Colon (tissue), 2 donors: ENCODE measurements around the gene C3orf85.
"Not testable (repeated sequence)": the region's sequence is repeated elsewhere in the genome, so short reads cannot be mapped to it uniquely, and the experiment has no call there.

Experiments
- FAIRE-seq: peaks from 2 replicates; lab custom pipeline; 2012; peaks lifted over from hg19 to GRCh38; lab: Jason Lieb, UNC
- donor health status: control.
- donor health status: control.

C3orf85 gene, protein sequence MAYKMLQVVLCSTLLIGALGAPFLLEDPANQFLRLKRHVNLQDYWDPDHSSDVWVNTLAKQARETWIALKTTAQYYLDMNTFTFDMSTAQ

DNA sequence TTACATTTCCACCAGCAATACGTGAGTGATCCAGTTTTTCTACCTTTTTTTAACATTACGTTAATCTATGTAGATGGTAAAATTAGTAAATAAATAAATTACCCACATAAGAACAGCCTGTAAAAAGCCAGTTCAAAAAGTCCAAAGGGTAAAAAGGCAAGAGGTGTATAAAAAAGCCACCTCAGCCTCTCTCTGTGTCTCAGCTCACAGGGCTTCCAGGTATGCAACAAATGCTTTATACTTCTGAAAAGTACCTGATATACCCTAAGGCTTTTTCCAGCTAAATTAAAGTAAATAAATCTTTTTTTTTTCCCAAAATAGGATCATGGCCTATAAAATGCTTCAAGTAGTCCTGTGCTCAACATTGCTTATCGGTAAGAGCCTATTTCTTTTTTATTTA is at the start of gene C3orf85:
Gene C3orf85, plus strand, starts transcription at position 197 of the 400 bp plus-strand sequence. Its CDS starts 129 bp downstream, at position 326.
- FAIRE-seq = peak; percentile 57

DNA sequence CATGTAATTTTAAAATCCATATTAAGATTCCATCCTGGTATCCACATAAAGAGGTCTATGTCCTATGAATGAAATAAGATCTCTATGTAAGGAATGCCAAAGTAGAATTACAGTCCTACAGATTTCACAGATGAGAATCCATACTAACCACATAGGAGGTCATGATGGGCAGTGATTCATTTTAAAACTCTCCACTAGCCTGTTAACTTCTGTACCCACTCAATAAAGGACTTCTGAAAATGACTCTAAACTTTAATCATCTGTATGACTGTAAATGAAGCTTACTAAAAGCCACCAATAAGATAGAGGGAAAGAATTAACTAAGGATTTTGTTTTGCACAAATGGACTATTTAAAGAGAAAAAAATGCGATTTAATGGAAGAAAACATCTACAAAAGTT is 47.3 kb upstream of the C3orf85 start:
- FAIRE-seq = no peak

DNA sequence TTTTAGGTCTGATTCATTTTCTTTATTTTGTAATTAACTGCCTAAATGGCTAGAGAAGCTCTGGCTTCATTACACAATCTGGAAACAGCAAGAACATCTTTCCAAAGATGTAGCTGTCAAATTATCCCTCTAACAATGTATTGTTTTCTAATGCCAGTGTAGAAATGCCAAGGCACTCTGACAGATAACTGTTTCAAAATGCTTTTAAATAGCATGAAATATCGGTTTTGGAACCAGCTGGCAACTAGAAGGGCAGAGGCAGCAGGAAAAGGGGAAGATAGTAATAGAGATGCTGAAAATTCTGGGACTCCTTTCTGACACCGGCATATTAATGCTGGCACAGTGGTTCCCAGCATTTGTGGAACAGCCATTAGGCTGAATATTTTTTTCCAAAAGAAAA is 44.7 kb upstream of the C3orf85 start:
- no peak for FAIRE-seq

DNA sequence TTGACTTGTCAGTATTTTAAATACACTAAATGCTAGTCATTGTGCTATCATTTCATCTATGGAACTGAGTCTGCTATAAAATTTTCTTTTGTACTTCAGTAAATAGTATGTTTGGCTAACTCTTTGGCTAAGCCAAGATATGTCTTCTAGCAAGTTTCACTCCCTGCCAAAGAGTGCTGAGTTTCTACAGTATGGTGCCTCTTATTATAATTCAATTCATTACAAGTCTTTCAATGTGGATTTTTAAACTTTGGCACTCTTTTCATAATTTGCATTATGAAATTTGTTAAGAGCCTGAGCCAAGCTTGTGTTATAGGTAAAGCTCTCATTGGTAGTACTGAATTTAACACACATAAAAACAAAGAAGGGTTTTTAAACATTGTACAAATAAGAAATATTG is 43.0 kb upstream of the C3orf85 start:
- FAIRE-seq = no peak

DNA sequence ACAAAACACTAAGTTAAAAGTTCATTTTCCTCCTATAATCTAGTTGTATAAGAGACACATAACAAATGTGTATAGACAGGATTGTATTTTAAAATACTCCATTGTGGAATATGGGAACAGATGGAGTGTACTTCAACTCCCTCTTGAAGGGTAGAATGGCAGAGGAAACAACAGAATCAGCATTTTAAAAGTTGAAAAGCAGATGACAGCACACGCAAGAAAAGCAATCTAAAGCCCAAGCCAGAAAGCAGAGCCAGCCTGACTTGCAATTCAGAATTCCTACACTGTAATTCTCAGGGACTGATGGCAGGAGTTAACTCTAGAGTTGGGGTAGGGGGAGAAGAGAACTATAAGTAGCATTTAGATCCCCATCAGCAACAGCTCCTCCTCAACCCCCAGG is 41.4 kb upstream of the C3orf85 start:
- no peak for FAIRE-seq

DNA sequence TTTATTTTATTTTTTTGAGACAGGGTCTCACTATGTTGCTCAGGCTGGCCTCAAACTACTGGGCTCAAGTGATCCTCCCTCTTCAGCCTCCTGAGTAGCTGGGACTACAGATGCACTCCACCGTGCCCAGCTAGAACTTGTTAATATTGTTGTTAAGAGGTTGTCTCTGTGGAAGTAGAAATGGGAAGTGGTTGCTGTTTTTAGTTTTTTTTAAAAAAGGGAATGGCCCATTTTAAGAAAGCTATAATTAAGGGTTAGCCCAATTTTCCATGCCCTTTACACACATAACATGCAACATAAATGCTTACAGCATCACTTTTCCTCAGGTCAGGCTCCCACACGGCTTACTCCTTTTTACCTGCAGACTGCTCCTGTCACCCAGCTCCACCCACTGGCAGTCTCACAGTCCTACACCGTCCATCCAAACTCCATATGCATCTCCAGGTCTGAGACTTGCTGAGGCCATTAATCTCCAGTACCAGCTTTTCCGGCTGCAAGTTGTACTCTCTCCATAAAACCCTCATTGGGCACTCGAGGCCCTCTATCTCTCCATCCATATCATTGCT is 38.4 kb upstream of the C3orf85 start:
- no peak for FAIRE-seq

DNA sequence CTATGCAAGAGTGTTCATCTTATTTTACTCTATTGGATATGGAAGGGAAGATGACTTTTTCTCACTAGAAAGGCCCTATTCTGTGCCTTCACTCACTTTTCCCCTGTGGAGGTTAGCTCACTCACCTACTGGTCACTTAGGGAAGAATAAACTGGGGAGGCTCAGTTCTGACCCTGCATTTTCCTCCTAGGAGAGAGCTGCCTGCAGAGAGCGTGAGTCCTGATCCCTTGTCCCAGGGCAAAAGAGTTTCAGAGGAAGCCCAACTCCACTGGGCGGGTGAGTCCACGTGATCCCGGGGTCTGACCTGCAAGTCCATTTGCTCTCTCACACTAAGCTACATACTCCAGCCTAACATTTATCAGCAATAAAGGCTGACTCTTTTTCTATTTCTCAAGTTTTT is 26.9 kb upstream of the C3orf85 start:
- no peak for FAIRE-seq

DNA sequence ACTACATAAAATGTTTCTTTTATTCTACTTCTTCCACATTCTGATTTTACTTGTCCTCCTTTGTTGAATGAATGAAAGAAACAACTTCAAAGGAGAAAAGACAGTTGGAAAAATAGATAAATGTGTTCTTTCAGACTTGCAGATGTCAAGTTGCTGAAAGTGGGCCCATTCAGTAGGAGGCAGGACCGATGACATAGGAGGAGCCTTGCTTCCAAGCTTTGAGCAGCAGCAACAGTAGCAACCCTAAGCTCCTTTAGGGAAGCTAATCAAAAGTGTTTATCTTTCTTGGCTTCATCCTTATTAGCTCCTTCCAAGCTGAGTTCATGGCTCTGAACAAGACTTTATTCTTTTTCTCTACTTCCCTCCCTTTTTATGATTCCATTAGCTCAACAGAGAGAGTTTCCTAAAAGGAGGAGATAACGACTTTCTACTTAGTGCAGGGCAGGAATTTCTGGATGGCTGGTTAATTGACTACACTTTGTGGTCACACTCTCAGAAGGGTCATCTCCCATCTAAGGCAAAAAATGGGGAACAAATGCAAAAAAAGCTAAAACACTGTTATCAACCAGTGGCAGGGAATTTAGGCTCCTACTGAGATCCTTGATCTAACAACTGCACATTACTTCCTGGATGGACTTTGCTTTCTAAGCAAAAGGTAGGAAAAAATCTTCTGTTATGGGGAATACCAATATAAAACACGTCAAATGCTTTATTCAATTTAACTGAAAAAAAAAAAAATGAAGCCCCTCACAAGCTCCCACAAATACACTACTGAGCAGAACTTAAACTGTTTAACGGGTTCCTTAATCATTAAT is 23.4 kb upstream of the C3orf85 start:
- FAIRE-seq = no peak

DNA sequence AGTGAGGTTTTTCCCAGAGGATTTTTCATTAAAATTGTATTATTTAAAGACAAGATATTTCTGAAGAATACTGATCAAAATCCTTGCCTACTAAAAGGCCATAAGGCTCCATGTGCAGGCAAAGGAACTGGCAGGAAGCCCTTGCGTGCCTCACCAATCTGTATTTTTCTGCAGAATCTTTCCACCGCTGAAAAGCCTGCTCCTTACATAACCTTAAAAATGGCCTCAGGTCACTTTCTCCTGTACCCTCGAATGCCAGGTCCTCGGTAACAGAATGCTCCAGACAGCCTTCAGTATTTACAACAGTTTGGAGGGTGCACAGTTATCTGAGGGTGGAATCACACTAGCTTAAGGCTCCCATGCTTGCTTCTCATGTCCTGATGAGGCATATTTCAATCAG is 21.8 kb upstream of the C3orf85 start:
- no peak for FAIRE-seq

DNA sequence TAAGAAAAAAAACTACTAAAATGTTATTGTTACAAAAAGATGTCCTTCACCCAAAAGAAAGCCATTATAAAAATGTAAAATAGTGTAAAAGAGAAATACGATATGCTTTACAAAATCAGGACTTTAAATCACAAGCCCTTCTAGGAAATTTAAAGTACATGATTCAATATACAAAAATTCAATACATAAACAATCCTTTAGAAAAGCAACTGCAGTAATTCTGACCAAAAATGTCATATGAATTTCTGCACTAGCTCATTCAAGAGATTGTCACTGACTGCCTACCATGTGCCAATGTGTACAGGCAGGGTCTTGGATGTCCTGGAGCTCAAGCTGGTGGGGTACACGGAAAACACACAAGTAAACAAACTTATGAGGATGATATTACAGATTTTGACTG is 21.1 kb upstream of the C3orf85 start:
- FAIRE-seq = no peak

DNA sequence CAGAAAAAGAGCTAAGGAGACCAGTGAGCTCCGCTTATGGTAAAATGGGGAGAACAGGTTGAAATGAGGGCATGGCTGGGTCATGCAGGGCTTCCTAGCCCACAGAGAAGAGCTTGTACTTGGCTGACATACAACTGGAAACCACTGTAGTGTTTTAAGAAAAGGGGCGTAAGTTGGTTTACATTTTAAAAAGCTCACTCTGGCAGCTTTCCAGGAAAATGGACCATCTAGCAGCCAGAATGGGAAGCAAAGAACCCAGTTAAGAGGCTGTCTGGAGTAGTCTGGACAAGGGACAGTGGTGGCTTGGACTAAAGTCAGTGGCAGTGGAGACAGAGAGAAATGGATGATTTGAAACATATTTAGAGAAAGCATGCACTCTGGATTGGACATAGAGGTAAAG is 20.5 kb upstream of the C3orf85 start:
- FAIRE-seq = no peak

DNA sequence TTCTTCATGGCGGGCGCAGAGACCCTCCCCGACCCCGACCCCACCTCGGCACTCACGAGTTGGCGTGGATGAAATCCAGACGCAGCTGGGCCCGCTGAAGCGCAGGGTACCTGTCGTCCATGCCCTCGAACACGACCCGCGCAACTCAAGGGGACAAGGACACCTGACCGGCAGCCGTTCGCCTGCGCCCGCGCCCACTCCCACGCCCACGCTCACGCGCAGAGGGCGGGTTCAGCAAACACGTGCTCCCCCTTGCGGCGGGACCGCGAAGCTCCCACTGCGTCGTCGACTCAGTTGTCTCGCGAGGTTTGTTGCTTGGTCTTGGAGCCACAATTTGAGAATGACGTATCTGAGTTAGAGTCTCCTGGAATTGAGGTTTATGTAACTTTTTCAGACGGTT is 18.6 kb upstream of the C3orf85 start, which contains the start of gene MORC1:
Gene MORC1, minus strand, starts transcription at position 196 of the 400 bp plus-strand sequence. Its CDS starts 75 bp downstream, at position 121.
- FAIRE-seq = no peak

DNA sequence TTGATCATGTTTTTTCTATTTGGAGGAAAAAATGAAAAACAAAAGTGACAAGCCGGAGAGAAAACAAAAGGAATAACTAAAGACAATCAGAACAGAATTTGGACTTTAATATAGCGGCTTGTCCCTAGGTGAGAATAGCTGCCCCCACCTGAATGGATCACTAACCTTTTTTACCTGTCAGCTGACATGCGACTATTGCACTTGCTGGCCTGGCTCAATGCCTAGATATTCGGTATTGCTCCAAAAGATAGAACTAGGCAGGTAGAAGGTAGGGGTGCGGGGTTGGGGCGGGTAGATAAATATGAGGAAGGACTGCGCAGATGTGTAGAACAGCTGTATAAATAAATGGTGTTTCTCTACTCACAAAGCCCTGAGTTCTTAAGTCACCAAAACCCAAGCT is 17.9 kb upstream of the C3orf85 start:
- no peak for FAIRE-seq

DNA sequence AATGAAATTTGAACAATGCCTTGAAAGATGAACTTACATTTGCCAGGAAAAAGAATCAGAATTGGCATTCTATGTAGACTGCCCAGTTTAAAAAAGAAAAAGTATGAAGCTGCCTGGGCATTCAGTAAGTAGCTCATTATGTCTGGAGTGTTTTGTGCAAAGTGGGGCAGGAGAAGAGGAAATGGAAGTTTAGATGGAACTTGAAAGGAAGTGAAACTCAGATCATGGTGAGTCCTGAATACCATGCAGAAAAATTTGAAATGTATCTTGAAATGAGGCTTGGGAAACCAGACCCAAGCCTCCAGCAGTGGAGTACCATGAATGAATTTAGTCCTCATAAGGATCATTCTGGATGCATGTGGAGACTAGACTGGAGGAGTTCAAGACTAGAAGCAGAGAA is 13.8 kb upstream of the C3orf85 start:
- no peak for FAIRE-seq

DNA sequence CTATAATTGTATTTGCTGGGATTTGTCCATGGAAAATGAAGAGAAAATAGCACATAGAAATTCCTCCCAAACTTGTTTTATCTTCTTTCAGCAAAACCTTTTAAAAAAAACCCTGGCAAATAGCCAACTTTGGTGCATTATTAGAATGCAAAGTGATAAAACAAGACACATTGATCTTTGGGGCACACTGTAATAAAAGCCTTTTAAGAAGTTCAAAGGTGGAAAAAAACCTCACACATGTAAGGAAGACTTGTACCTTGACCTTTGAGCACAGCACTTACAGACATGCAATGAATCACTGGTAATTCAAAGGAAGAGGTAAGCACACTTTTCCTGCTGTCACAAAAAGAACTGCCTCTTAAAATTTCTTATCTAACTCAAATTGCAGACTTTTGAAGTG is 10.6 kb upstream of the C3orf85 start:
- no peak for FAIRE-seq

DNA sequence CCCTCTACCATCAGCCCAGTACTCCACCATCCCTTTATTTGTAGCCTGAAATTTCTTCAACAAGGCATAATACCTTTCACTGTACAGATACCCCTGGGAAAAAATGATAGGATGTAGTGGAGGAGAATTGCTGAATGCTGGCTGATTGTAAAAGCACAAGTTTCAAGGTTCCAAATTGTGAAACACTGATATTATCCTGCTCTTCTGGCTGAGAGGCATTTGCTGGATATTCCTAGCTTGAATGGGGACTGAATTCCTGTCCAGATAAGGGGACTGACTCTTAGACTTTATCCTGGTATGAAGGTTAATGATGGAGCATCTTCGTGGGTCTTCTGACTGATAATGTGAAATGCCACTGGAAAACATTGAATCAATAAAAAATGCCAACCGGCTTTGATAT is 9.0 kb upstream of the C3orf85 start:
- no peak for FAIRE-seq

DNA sequence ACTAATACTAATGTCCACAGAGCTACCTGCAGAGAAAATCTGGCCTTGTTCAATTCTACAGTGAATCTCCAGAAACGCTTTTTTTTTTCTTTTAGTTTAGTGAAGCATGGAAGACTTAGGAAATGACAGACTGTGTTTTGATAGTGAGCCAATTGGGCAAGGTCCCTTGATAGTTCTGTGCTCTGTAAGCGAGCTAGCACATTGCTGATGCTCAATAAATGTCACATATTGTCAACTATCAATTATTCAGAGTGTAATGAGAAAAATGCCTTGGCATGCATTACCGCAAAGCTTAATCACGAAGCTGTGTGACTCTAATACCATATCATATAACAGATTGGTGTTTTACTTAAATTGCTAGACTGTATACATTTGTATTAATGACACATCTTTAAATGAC is 5.2 kb upstream of the C3orf85 start:
- FAIRE-seq = no peak

DNA sequence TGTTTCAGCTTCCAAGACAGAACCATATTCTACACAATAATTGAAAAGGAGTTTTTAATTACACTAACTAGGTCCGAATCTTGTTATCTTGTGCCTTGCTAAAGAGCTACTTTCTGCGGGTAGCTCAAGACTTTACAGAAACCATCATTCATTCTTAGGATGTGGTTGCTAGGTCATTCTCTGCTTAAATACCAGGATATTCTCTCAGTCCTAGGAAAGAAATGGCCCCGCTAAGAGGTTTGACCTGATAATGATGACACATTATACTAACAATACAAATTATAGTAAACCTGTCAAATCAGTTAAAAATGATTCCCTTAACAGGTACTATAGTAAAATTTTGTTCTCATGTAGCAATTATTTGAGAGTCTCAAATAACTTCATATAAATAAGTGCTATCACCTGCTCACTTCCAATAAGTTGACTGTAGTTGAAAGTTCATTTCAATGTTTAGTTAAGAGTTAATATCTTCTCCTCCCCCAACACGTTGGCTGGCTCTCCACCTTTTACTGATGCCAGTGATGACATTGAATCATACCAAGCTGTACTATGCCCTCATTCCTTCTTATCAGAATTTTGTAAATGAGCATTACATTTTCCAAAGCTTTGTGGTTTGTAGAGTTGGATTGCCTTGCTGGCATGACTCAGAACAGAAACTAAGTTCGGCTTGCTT is 3.6 kb upstream of the C3orf85 start:
- peak; percentile 31 for FAIRE-seq

DNA sequence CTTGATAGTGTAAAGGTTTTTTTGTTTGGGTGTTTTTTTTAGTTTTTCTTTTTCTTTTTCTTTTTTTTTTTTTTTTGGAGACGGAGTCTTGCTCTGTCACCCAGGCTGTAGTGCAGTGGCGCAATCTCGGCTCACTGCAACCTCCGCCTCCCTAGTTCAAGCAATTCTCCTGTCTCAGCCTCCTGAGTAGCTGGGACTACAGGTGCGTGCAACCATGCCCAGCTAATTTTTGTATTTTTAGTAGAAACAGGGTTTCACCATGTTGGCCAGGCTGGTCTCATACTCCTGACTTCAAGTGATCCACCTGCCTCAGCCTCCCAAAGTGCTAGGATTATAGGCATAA is 3.1 kb upstream of the C3orf85 start:
- FAIRE-seq = not testable (repeated sequence)

DNA sequence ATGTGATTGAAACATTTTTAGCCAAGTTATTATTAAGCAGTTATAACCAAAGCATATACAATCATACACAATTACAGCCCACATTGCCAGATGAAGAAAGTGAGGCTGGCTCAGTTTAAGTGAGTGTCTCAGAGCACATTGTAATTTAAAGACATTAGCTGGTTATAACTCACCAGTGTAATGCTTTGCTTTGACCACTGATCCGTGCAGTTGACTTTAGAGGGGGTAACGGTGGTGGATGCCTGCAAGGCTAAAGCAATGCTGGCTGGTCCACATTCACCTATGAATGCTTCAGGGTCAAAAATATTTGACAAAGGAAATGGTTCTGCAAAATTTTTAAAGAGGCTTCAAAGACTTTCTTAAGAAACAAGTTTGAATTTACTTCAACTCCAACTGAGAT is 1.2 kb downstream of the C3orf85 start:
- no peak for FAIRE-seq

DNA sequence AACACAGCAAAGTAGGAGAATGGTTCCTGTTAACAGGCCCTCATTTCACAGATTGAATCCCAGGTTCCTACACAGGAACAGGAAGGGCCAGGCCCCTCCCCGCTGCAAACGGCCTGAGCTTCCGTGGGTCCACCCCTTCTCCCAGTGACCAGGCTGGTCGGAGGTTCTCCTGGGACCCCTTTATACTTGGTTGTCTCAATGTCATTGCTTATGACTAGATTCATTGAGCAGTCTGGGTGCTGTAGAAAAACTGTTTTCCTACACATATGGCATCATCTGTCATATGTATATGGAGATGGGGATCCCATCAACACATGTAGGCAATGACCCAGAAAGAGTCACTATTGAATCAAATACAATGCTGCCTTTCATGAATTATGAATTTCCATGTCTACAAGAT is 3.8 kb downstream of the C3orf85 start:
- no peak for FAIRE-seq

DNA sequence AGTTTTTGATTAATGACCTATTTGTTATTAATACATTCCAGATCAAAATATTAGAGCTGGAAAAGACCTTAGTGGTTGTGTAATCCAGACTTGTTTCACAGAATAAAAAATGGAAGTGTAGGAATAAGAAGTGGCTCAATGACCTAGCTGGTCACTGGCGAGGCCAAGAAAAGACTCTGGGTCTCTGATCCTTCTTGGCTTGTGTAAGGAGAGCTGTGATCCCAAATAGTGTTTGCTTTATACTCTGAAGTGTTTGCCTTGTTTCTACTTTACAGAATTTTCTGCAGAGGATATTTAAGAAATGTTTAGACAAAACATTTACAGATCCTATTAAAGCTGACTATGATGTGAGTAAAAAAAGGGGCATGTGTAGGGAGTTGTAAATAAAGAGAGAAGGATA is 7.1 kb downstream of the C3orf85 start:
- no peak for FAIRE-seq

DNA sequence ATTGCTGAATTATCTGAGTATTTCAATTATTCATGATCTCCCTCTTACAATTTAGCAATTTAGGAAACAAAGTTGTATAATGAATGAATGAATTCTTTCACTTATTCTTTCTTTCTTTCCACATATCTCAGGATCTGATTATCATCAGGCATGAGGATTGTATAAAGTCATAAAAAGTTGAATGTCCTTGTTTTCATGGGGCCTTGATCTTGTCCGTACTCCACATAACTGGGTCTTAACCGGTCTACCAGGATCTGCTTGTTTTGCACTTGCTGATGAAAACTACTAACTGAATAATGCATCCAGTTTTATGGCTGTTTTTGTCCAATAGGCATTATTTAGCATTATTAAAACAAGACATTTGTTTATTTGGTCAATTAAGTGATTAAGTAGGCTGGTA is 12.6 kb downstream of the C3orf85 start:
- FAIRE-seq = no peak
